HEK293 (cell line): ENCODE measurements around the gene NEK6.

Source experiments
- TCF7L2 ChIP-seq: IDR thresholded peaks from 2 replicates; pipeline ENCODE4 v1.6.1; 2011; ENCODE audit warnings: low read depth, mild to moderate bottlenecking, inconsistent platforms, low read length, moderate library complexity, borderline replicate concordance
- YY1 ChIP-seq: fragments of 450-650 bp; formaldehyde crosslinking; IDR thresholded peaks from 2 replicates; pipeline ENCODE4 v1.5.1; 2018; ENCODE audit warnings: missing biosample characterization, missing genetic modification characterization
- ZBTB7A ChIP-seq: fragments of 450-650 bp; formaldehyde crosslinking; IDR thresholded peaks from 2 replicates; pipeline ENCODE4 v1.5.1; 2016; ENCODE audit warnings: low read depth, missing biosample characterization, missing genetic modification characterization
- ZNF501 ChIP-seq: fragments of 450-650 bp; formaldehyde crosslinking; IDR thresholded peaks from 2 replicates; pipeline ENCODE4 v1.5.1; 2016; ENCODE audit warnings: missing biosample characterization, missing genetic modification characterization
- ZNF626 ChIP-seq: fragments of 450-650 bp; sonication (Bioruptor Pico); formaldehyde crosslinking; IDR thresholded peaks from 2 replicates; pipeline ENCODE4 v1.5.1; 2018; ENCODE audit warnings: missing biosample characterization, missing genetic modification characterization, inconsistent platforms
- ZNF76 ChIP-seq: fragments of 450-650 bp; formaldehyde crosslinking; IDR thresholded peaks from 2 replicates; pipeline ENCODE4; 2016; ENCODE audit warnings: low read depth, missing biosample characterization, missing genetic modification characterization, borderline replicate concordance
- ZNF768 ChIP-seq: fragments of 450-650 bp; formaldehyde crosslinking; IDR thresholded peaks from 2 replicates; pipeline ENCODE4 v1.5.1; 2018; ENCODE audit warnings: missing biosample characterization, mild to moderate bottlenecking, missing genetic modification characterization
- TF ChIP-seq, protein P1 (sequence below): IDR thresholded peaks from 2 replicates; pipeline ENCODE4 v1.6.1; 2011; ENCODE audit warnings: mild to moderate bottlenecking, low read depth, low read length, borderline replicate concordance
- TF ChIP-seq, protein P2 (sequence below): fragments of 450-650 bp; formaldehyde crosslinking; IDR thresholded peaks from 2 replicates; pipeline ENCODE4 v1.5.1; 2016; ENCODE audit warnings: missing biosample characterization, missing genetic modification characterization, low read depth

DNA sequence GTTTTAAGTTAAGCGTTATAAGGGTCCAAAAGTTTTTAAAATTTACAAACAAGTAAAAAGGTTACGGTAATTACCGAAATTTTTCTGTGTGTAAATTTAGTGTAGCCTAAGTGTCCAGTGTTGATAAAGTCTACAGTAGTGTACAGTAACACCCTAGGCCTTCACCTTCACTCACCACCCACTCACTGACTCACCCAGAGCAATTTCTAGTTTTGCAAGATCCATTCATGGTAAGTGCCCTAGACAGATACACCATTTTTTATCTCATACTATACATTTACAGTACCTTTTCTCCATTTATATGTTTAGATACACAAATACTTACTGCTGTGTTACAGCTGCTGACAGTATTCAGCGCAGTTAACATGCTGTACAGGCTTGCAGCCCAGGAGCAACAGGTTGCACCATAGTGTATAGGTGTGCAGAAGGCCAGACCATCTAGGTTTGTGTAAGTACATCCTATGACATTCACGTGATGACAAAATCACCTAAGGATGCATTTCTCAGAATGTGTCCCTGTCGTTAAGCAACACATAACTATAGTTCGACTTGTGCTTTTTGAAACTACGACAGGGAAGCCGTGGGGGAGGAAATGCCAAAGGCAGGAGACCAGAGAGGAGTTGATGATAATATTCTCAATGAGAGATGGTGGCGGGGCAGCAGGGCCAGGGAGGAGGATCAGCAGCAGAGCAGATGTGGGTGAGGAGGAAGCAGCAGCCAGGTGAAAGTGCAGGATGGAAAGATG lies 108.9 kb downstream of the NEK6 start:
- TF ChIP-seq TCF7L2 (no peak), ZNF501 (tag by site-specific recombination) (no peak), ZNF626 (tag by site-specific recombination) (no peak), ZBTB7A (tag by site-specific recombination) (no peak), YY1 (tag by site-specific recombination) (no peak), ZNF768 (tag by site-specific recombination) (no peak), ZNF76 (no peak)
- TF ChIP-seq, protein P1, sequence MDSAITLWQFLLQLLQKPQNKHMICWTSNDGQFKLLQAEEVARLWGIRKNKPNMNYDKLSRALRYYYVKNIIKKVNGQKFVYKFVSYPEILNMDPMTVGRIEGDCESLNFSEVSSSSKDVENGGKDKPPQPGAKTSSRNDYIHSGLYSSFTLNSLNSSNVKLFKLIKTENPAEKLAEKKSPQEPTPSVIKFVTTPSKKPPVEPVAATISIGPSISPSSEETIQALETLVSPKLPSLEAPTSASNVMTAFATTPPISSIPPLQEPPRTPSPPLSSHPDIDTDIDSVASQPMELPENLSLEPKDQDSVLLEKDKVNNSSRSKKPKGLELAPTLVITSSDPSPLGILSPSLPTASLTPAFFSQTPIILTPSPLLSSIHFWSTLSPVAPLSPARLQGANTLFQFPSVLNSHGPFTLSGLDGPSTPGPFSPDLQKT, result no peak
- TF ChIP-seq, protein P2, sequence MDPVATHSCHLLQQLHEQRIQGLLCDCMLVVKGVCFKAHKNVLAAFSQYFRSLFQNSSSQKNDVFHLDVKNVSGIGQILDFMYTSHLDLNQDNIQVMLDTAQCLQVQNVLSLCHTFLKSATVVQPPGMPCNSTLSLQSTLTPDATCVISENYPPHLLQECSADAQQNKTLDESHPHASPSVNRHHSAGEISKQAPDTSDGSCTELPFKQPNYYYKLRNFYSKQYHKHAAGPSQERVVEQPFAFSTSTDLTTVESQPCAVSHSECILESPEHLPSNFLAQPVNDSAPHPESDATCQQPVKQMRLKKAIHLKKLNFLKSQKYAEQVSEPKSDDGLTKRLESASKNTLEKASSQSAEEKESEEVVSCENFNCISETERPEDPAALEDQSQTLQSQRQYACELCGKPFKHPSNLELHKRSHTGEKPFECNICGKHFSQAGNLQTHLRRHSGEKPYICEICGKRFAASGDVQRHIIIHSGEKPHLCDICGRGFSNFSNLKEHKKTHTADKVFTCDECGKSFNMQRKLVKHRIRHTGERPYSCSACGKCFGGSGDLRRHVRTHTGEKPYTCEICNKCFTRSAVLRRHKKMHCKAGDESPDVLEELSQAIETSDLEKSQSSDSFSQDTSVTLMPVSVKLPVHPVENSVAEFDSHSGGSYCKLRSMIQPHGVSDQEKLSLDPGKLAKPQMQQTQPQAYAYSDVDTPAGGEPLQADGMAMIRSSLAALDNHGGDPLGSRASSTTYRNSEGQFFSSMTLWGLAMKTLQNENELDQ (tag by site-specific recombination), result no peak
